Measurements from ENCODE around the gene PRKCE.

PRKCE gene

DNA sequence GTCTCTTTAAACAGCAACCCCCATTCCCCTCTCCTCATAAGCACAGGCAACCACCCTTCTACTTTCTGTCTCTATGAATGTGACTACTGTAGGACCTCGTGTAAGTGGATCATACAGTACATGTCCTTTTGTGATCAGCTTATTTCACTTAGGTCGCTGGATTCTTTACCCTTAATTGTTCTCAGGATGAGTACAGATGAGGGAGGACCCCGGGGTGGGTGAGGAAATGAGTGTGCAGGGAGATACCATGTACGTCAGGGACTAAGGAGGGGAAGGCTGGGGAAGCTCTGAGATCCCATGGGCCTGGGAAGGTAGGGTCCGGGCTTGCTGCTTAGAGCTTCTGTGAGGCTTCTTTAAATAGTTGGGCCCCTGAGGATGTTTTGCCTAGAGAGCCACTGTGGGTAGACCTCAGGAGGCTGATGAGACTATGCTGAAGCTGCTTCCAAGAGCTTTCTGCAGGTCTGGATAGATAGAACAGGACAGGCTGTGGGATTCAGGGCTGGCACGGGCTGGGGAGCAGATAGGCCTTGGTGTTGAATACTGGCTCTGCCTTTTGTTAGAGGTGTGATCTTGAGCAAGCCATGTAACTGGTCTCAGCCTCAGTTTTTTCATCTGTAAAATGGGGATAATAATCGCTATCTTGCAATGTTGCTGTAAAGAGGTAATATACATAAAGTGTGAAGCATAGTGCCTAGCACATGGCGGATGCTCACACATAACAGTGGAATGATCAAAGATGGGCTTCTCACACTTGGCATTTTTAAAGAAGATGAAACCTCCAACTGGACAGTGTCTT, 155.3 kb downstream of the PRKCE start:
- no peak for DNase-seq (ENCODE audit: low read depth, low spot score)

DNA sequence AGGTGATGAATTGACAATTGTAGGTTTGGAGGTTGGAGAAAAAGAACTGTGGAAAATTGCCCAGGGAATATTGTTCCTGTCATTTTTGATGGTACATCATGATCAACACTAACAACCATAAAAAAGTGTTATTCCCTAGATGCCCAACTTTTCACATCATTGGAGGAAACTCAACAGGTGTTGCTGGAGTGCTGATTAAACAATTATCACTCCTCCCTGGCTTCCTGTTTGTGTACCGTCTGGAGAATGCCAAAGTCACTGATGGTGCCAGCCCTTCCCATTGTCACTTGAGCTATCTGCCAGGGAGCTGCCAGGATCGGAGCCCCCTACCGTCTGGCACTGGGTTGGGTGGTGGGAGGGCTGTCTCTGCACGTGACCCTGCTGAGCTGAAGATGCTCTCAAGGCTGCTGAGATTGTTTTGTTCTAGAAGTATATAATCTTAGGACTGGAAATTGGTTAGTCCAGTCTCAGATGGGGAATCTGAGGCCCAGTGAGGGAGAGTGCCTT, 156.9 kb downstream of the PRKCE start:
- DNase-seq (ENCODE audit: low read depth, low spot score) = no peak

DNA sequence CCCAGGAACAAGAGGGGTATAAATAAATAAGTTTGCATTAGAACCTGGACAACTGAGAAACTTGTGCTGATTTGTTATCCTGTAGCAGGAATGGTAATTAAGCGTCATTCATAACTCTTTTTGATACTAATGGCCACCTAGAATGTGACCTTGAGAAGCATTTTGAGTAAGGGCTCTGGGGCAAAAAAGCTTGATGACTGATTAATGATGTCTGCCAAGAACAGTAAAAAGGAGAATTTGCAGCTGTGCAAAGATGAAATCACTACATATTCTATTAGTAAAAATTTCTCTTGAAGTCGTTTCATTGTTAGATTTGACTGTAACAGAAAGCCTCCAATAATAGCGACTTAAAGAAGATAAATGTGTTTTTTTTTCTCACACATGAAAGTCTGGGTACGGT, 157.7 kb downstream of the PRKCE start:
- DNase-seq (ENCODE audit: low read depth, low spot score) = no peak

DNA sequence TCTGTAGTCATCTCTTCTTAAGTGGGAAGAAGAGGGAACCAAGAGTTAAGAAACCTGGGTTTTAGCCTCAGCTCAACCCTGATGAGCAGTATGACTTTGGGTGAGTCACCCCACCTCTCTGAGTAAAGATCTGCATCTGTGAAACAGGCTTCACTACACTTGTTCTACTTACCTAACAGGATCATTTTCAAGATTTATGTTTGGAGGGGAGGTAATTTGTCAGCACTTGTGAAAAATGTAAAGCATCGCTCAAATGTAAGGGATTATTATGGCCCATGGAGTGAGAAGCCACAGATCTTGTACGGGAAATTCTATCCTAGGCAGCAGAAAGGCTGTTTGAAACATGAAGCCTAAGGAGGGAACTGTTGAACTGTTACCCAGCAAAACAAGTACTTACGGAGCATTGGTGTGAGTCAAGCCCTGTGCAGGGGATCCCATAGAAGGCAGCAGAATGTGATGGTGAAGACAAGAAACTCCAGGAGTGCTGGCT, 160.6 kb downstream of the PRKCE start:
- DNase-seq (ENCODE audit: low read depth, low spot score) = peak; percentile 50

DNA sequence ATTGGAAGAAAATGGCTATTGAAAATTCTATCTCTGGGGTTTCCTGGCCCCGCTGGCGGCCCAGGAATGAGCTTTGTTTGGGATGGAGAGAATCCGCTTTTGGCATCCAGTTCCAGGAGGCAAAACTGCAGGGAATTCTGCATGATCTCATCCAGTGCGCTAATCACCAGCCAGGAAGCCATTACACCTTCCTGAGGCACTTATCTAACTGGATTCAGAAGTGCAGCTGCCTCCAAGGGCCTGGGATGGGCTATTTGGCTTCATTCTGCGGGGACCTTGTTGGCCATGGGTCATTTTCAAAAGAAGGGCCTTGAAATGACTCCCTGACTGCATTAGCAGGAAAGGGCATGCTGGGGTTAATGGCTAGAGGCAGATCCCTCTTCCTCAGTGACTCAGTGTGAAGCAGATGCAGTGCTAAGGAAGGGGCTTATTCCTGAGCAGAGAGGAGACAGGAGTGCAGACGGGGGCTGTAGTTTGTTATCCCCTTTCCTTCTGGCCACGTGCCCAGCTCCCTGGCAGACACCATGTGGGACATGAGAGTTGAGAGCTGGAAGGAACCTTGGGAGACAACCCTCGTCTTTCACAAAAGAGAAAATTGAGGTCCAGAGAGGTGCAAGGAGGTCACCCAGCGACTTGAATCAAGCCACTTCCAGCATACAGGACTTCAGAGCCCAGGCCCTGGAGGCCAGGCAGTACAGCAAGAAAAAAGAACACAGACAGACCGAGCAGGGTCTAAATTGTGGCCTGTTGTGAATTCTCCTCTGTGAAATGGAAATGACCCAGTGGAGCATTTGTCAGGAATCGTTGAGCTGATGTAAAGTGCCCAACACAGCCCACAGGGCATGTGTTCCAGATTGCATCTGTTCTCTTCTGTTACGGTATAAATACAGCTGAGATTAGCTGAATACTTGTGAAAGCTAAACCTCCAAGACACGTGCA, 161.8 kb downstream of the PRKCE start:
- no peak for DNase-seq (ENCODE audit: low read depth, low spot score)

DNA sequence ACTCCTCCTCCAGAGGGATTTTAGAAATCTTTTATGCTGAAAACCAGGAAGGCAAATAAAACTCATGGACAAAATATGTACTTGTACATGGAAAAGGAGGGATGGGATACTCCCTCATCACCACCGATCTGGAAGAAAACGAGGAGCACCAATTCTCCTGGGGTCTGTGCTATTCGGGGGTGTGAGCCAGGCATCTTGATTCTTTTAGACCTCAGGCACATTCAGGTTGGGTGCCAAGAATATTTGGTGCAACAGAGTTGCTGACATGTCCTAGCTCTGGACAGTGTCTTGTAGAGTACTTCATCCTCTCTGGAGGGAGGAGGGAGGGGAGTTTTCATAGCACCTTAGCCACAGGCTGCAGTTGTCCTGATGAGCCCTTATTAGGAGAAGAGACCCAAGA, 163.0 kb downstream of the PRKCE start:
- DNase-seq (ENCODE audit: low read depth, low spot score) = no peak

DNA sequence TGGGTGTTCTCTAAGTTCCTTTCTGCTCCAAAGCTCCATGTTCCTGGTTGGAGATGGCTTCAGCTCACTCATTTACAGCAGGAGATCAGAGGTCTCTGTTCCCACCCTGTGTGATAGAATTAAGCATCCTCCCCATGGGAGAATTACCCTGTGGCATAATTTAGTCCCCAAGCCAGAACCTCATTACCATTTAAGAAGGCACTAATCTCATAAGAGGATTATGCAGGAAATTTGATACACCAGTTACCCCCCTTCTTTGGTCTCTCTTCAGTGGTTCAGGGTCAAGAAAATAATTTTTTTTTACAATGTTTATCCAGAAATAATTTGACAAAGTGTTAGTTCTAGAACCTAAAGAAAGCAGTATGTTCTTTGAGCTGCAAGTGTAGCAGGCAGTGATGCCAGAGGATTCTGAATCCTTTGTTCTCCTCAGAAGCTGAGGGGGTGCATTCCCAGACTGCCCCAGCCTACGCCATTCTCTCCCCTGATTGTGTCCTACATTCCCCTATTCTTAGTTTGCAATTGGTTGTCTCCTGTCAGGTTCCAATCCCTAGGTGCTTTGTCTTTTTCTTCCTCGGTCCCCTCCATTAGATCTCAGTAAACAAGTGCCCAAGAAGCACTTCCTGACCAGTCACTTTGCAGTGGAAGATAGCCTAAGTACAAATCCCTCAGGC, 163.6 kb downstream of the PRKCE start:
- DNase-seq (ENCODE audit: low read depth, low spot score) = no peak

DNA sequence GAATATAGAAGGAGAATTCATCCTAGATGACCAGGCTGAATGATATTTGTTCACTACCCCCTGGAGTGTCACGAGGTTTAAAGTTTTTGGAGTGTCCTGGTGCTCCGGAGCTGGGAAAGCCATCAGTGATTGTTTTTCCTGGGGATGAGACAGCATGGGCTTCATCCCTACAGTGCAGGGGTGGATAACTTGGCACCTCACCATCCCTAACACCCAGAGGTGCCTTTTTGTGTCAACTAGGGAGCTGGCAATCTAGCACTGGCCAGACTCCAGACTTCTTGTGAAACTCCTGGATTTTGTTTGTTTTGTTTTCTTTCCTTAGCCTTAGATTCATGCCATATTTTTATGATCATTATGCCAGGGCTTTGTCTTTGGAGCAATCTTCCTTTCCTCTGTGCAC, 164.8 kb downstream of the PRKCE start:
- DNase-seq (ENCODE audit: low read depth, low spot score) = peak; percentile 12

DNA sequence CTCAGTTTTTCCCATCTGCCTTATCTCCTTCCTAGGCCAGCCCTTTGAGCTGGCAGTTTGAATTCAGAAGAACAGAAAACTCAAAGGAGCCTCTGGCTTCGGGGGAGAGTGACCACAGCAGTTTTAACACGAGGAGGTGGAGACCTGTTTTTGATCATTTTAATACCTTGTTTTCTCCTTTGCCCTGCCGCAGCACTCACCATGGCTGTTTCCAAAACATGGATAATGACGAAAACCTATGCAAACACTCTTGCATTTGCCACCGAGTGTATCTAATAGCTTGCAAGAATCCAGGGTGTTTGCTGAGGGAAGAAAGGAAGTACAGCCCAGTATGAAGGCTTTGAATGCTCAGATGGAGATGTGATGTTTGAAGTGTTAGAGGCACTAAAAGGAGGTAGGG, 167.1 kb downstream of the PRKCE start:
- no peak for DNase-seq (ENCODE audit: low read depth, low spot score)

DNA sequence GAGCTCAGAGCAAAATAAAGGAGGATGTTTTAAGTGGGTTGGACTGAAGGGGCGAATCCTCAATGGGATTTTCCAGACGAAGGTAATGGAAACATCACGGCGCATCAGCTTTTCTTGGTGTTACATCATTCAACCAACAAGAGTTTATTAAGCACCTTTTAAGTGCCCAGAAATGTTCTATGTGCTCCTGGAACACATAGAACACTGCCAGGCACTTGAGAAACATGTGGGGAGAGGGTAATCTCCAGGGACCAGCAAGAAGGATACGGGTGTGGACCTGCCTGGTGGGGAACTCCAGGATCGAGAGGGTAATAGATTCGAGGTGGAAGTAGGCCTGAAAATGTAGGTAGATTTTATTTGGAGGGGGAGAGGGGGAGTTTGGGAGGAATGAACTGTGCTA, 168.6 kb downstream of the PRKCE start:
- DNase-seq (ENCODE audit: low read depth, low spot score) = no peak

DNA sequence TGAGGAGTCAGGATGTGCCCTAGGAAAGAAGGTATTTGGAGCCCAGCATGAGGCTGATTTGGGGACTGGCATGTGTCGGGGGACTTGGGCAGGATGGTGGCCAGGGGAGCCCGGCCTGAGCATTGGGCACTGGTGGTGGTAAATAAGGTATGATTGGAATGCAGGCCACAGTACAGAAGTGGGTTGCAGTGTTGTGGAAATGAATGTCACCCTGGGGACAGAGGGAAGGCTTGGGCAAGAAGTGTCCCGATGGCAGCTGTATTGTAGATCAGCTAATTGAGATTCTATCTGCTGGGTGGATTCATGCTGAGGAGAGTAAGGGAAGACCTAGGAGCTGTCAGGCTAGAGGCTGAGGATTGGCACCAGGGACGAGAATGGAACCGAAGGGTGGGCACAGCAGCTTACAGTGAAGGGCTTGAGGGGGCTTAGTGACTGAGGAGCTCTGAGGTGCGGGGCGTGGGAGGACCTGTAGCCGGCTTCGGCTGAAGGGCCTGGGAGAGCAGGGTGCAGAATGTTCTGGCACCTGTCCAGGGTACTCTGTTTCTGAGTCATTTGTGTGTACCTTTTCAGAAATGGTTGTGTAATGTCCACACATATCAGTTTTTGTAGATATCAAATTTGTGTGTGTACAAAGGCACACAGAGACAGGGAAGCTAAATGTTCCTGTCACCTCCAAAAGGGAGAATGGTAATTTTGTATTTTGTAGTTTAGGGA, 170.2 kb downstream of the PRKCE start:
- DNase-seq (ENCODE audit: low read depth, low spot score) = peak; percentile 35

DNA sequence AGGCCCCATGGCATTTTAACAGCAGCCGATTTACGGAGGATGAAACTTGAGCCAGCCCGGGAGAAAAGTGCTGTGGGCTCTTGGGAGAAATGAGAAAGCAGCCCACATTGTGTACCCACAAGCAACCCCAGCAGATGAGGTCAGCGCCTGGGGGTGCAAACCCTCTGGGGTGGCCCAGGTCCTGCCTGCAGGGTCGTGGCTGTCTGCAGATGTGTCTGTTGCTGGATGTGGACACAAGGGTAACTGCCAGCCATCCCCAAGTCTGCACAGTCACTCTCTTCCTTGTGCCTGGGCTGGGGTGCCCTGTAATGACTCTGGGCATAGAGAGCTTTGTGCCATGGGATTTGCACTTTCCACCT, 170.8 kb downstream of the PRKCE start:
- no peak for DNase-seq (ENCODE audit: low read depth, low spot score)

DNA sequence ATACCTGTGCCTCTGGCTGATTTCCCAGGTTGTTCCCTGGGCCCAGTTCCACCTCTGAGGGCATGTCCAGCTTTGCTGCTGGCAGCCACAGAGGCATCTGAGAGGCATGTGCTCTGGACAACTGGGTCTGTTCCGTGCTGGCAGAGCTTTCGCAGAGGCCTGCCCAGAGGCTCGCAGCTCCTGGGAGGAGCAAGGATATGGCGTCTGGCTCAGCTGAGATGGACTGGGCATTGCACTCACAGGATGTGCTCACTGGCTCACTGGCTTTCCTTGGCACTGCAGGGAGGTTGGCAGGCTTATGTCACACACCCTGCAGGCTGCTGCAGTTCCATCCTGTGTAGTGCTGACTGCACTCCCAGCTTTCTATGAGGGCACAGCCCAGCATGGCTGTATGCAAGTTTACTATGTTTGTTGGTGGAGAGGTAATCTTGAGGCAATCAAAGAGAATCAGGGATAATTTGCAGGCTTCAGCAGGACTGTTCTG, 172.3 kb downstream of the PRKCE start:
- DNase-seq (ENCODE audit: low read depth, low spot score) = no peak

DNA sequence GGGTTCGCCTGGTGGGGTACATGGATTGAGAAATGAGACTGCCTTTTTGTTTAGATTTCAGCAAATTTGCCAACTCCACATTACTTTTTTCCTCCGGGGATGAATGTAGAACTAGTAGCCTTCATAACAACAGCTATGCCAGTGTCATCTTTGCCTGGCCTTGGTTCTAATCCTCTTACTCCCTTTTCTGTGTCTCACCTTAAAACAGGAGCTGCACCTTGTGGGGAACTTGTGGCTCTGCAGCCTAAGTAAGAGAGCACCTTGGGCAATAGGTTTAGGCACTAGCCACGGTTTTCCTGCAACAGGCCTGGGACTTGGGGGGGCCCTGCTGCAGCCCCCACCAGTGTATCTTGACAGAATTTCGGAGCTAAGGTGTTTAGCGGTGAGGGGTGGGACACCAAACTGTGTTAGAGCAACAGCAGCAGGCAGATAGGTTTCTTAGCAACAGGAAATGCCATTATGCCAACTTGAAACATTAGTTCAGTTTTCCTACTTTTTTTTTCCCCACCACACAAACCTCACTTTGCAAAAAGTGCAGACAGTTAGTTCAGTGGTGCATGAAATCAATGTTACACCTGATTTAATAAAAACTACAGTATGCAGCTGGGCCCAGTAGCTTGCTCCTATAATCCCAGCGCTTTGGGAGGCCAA, 173.7 kb downstream of the PRKCE start:
- no peak for DNase-seq (ENCODE audit: low read depth, low spot score)

DNA sequence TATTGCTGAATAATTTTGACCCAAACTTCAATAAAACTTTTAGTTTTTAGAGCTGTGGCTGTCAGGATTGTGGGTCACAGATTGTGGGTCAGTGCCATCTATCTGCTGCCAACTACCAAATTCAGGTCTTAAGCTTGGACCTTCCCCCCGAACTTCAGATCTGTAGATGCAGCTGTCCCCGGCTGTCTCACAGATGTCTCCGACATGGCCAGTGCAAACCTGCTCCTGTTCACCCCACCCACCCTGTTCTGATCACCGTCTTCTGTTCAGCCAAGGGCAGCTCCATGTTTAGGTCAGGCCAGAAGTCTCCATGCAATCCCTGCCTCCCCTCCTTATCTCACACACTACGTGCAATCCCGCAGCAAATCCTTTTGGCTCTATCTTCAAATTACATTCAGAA, 175.0 kb downstream of the PRKCE start:
- no peak for DNase-seq (ENCODE audit: low read depth, low spot score)

DNA sequence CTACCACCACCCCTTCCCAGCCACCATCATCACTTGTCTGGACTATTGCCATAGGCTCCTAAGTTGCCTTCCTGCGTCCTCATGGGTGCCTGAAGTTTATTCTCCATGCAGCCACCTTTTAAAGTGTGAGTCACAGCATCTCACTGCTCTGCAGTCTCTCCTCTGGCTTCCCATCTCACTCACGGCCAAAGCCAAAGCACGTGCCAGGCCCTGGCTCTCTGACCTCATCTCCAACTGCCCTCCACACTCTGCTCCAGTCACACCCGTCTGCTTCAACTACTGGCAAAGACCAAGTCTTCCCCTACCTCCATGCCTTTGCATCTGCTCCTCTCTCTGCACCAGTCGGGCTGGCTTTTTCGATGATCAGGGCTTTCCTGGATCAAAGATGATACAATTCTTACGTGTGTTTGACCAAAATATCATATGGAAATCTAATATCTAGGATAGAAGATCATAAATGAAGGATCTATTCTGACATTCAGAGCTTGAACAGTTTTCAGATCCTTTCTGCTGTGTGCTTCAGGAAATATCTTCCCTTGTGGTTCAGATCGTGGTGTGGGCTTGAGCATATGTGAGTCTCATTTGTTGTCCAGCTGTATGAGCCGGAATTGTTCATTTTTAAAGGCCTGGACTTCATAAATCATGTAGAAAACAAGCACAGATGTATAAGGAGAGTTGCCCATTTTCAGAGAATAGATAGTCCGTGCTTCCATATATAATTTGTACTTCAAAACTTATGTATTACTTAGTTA, 175.6 kb downstream of the PRKCE start:
- no peak for DNase-seq (ENCODE audit: low read depth, low spot score)

DNA sequence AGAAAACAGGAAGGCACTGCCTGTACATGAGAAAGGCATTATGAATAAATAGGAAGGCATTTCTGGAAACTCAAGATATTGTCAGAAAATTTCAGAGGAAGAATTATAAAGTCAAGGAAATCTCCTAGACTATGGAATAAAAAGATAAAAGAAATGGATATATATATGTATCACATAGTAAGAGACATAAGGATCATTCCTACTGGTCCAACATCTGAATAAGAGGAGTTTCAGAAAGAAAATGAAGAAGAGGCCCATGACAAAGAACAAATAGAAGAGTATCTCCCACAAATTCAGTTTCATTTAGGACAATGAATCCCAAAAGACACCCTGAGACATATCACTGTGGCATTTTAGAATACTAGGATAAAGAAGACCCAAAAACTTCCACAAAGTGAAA, 178.8 kb downstream of the PRKCE start:
- DNase-seq (ENCODE audit: low read depth, low spot score) = no peak

DNA sequence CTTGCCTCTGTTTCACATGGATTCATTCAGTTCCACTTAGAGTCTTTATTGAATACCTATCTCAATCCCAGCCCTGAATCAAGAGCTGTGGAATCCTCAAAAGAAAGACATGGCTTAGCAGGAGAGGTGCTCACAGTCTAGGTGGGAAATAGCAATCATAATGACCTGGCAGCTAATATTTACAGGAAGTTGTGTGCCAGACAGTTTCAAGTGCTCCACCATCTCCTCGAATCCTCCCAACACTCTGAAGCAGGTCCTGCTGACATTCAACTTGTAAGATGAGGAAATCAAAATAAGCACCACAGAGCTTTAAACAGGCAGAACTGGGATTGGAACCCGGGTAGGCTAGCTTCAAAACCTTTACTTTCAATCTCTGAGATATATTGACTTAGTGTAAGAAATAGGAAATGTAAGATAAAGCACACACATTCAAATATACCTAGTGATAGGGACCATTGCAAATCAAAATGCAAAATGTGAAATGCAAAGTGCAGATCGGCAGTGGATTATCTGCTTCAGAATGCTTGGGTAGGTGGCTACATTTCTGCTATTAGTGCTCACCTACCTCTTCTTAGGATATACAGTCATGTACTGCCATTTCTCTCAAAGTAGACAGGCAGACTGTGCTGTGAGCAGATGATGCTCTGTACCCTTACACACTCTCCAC, 182.0 kb downstream of the PRKCE start:
- no peak for DNase-seq (ENCODE audit: low read depth, low spot score)

DNA sequence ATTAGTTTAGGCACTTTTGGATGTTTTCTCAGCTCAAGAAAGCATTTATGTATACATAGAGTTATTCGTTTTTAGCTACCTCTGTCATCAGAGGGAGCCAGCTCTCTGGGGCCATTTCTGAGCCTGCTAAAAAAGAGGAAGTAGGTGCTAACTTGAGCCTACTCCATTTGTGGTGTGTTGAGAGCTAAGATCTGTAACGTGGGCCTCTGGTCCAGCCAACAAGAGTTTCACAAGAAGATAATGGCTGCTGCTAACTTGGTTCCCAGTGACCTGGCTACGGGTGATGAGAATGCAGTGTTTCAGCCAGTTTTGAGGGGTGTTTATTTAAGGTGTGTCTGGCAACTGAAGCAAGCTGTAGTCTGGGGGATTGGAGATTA, 182.5 kb downstream of the PRKCE start:
- no peak for DNase-seq (ENCODE audit: low read depth, low spot score)

Data from smooth muscle cell of the brain vasculature (primary cell).